GM12801 (cell line): ENCODE data around the gene ERC2.

ENCODE experiments used
- CTCF ChIP-seq: IDR thresholded peaks from one replicate; pipeline ENCODE4 v1.5.1; 2011; ENCODE audit warnings: control low read depth; ENCODE audit not compliant: insufficient read length; ENCODE audit errors: extremely low read depth

ERC2 gene

GRCh38 chr3:55630280-55630920 is 837.9 kb downstream of the ERC2 start:
- TF ChIP-seq CTCF = no peak

GRCh38 chr3:55629432-55629831 is 838.8 kb downstream of the ERC2 start:
- no peak for TF ChIP-seq CTCF

- no peak for TF ChIP-seq CTCF
Observed at GRCh38 chr3:55626279-55626665, 842.0 kb downstream of the ERC2 start.

- no peak for TF ChIP-seq CTCF
Observed at GRCh38 chr3:55624238-55624637, 844.0 kb downstream of the ERC2 start.

- no peak for TF ChIP-seq CTCF
Observed at GRCh38 chr3:55623786-55624185, 844.5 kb downstream of the ERC2 start.

- no peak for TF ChIP-seq CTCF
Observed at GRCh38 chr3:55622733-55623132, 845.5 kb downstream of the ERC2 start.

GRCh38 chr3:55622116-55622515 is 846.2 kb downstream of the ERC2 start:
- TF ChIP-seq CTCF = no peak
